GM13976 (cell line): ENCODE data around the gene PPIB.
A peak's percentile ranks its signal among the peaks of the same experiment; 100 is the strongest.

ENCODE experiments used
- DNase-seq: peaks from one replicate; pipeline ENCODE4 v3.0.0; 2012; ENCODE audit warnings: low spot score
- in situ Hi-C: fragments of 300-500 bp; cut with MboI; formaldehyde crosslinking; loops from one replicate; pipeline ENCODE4 v1.12.0; 2022; ENCODE audit warnings: low sequenced_read_pairs, mixed read lengths, inconsistent platforms; ENCODE audit not compliant: unreplicated experiment
- TF ChIP-seq, protein P1 (sequence below): IDR thresholded peaks from 2 replicates; pipeline ENCODE4 v1.5.1; 2012; ENCODE audit warnings: borderline replicate concordance, mild to moderate bottlenecking; ENCODE audit not compliant: insufficient read depth; ENCODE audit errors: extremely low read depth, missing control alignments, control extremely low read depth

The PPIB gene

DNA sequence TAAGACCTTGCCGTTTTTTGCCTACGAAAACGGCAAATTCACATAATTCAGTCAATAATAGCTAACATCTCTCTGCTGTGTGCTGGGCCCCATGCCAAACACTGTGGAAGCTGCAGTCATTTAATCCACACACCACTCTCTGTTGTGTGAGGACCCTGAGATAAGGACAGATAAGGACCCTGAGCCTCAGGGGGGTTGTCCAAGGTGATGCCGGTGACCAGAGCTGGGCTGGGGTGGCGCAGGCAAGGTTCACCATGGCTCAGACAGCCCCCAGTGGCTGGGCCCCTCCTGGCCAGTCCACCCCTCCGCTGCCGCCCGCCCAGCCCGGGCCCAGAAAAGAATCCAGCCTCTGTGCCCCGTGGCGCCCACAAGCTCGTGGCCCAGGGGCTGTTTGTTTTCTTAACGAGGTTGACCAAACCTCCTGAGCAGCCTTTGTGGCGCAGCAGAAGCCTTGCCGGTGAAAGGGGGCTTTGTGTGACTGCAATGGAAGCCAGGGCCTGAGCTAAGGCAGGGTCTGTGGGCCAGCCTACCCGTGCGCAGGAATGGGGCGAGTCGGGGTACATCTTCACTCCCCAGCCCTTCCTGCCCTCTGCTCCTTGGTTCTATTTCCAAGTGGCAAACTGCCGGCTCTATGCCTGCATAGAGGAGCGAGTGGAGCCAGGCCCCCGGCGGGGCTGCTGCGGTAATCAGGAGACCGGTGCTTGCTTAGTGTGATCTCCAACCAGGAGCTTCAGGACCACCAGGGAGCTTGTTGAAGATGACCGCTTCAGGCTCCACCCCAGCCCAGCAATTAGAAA is 15.7 kb downstream of the PPIB start:
- in situ Hi-C loops = no loop called here
- no peak for DNase-seq
- TF ChIP-seq, protein P1, sequence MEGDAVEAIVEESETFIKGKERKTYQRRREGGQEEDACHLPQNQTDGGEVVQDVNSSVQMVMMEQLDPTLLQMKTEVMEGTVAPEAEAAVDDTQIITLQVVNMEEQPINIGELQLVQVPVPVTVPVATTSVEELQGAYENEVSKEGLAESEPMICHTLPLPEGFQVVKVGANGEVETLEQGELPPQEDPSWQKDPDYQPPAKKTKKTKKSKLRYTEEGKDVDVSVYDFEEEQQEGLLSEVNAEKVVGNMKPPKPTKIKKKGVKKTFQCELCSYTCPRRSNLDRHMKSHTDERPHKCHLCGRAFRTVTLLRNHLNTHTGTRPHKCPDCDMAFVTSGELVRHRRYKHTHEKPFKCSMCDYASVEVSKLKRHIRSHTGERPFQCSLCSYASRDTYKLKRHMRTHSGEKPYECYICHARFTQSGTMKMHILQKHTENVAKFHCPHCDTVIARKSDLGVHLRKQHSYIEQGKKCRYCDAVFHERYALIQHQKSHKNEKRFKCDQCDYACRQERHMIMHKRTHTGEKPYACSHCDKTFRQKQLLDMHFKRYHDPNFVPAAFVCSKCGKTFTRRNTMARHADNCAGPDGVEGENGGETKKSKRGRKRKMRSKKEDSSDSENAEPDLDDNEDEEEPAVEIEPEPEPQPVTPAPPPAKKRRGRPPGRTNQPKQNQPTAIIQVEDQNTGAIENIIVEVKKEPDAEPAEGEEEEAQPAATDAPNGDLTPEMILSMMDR = no peak

DNA sequence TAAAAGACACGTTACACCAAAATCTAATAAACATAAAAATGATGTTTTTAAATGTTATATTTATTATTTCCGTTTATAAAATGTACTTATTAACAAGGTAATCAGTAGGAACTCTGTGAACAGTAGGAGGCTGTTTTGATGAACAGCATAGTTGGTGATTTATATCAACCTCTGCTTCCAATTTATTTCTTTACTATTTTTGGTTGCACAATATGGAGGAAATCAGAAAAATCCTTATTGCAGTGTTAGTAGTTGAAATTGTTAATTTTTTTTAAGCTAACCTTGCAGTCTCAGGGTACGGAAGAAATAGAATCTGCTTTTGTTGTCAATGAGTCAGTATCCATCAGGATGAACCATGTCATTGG is 16.3 kb downstream of the PPIB start:
- in situ Hi-C loops = no loop called here
- DNase-seq = no peak

DNA sequence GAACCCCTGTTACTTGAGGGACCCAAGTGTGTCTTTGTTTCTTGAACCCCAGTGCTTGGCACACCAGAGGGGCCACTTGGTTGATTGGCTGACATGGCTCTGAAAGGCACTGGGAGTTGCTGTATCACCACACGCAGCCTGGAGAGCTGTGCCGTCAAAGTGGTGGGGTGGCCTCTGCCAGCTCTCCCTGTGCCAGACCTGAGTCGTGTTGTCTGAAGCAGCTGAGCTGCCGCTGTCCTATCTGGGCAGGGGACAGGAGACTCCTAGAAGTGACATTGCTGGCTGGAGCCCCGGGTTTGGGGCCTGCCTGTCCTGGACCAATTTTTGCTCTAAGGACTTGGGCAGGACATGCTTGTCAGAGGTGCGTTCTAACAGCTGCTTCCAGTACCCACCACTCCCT is 16.8 kb downstream of the PPIB start:
- in situ Hi-C loops = no loop called here
- TF ChIP-seq, protein P1 = no peak
- no peak for DNase-seq

More for the DNA sequence above, 16.3 kb downstream of the PPIB start:
- TF ChIP-seq, protein P1 = no peak

DNA sequence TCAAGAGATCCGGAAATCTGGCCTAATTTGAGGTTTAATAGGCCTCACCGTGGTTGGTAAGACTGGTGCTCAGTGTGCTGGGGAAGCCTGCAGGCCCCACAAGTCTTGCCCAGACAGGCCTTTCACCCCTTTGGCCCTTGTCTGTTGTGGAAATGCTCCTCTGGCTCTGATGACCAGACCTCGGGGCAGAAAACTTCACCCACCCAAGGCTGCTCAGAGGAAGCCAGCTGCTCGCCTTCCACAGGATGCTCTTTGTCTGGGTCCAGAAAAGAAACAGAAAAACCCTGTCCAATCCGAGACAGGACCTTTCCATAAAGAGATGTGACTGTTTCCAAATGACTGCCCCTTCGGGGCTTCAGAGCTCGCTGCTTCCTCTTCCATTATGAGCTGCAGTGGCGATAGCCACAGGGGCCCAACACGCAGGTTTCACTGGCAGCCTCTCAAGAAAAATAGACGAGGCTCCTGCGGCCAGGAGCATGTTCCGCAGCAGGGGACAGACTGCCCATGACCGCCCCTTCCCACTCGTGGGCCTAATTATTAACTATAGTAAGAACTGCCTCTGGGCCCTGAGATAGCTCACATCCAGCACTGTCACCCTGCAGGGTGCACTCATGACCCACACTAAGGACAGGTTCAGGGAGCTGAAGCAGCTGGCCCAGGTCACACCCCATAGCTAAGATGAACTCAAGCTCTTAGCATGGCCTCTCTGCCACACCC is 18.1 kb downstream of the PPIB start:
- TF ChIP-seq, protein P1 = no peak
- in situ Hi-C loops = no loop called here
- DNase-seq = peak; percentile 81

DNA sequence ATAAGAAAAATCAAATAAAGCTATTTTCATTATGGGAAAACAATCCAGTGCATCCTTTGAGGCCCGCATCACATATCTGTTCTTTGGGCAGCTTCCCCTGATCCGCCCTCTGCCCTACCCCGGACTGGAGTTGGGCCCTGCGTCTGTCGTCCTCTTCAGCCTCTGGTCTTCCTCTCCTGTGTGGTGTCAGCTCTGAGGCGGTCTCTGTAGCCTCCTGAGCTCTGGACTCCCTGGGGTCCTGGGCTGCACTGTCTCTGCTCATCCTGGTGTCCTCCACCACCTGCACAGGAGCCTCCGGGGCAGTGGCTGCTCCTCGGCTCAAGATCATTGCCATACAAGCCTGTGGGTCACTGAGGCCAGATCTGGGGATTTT is 18.6 kb downstream of the PPIB start:
- in situ Hi-C loops = no loop called here
- DNase-seq = no peak
- TF ChIP-seq, protein P1 = no peak

DNA sequence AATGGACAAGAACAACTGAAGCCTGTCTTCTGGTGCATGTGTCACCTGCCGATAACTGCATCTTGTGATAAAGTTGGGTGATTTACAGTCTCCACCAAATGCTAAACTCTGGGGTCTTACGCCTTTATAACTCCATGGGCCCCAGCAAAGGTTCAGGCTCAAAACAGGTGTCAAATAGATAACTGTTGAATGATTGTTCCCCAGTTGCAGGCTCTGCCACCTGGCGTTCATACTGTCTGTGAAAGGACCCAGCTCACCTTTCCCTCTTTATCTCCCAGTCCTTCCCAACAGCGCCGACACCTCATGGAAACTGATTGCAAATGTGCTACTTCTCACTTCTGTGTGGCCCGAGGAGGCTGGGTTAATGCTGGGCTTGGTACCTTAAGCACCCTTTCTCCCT is 19.5 kb downstream of the PPIB start:
- no peak for DNase-seq

More for the DNA sequence above, 19.5 kb downstream of the PPIB start:
- TF ChIP-seq, protein P1 = no peak
- in situ Hi-C loops = no loop called here
